ENCODE measurements around the gene CCDC91.

CCDC91 gene, protein sequence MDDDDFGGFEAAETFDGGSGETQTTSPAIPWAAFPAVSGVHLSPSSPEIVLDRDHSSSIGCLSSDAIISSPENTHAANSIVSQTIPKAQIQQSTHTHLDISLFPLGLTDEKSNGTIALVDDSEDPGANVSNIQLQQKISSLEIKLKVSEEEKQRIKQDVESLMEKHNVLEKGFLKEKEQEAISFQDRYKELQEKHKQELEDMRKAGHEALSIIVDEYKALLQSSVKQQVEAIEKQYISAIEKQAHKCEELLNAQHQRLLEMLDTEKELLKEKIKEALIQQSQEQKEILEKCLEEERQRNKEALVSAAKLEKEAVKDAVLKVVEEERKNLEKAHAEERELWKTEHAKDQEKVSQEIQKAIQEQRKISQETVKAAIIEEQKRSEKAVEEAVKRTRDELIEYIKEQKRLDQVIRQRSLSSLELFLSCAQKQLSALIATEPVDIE

GRCh38 chr12:28190321-28191050, at the start of gene CCDC91:
Gene CCDC91 (plus strand): TSS chr12:28190456. CDS start chr12:28257216, 66,760 bp downstream.
- DNase-seq: peak; percentile 33

DNA sequence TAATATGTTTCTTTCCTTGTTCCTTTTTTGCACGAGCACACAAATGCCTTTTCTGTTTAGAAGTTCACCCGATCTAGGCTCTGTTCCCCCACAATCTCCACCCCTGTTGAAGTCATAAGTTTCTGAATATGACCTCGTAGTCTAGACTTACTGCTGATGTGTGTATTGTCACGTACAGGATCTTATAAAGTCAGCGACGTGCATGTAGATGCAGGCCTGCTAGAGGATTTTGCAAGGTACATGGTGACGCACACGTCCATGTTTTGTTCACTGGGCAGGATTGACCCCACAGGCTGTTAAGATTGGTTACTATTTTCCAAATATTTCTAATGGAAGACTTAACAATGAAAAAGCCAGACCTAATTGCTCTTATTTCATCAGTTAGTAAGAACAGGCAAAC, 46.2 kb upstream of the CCDC91 start:
- DNase-seq: no peak

DNA sequence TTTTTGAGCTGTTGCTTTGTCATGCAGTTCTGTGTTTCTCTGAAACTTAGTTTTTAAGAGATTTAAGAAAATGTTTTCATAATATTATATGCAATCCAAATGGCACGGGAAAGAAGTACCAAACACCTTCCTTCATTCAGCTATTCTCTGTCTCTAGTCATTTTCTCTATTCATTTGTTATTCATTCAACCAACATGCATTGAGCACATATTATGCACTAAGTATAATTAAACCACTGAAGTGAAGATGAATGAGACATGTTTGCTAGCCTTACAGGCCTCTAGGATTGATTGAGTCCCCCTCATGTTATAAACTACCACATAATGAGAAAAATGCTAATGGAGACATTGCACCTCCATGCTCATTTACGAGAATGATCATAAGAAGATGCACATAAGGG, 45.7 kb upstream of the CCDC91 start:
- DNase-seq: no peak

GRCh38 chr12:28145216-28145615, 45.0 kb upstream of the CCDC91 start:
- DNase-seq: no peak

- no peak for DNase-seq
Measured at GRCh38 chr12:28149279-28149678, 41.0 kb upstream of the CCDC91 start.

GRCh38 chr12:28156362-28156761, 33.9 kb upstream of the CCDC91 start:
- no peak for DNase-seq

DNA sequence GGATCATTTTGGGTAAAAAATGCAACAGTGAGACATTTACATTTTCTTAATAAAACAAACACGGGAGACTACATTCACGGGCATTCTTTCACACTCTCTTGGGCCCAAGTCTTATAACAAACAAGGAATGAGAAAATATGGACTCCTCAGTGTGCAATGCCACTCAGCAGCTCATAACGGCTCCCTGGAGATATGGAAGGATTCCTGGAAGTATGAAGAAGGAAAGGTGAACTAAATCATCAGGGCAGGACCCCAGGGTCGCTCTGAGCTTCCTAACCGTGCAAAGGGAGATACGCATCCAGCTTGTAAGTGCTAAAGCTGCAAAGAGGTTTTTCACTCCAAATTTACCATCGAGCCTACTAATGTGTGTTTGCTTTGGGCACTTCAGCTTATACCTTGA, 33.5 kb upstream of the CCDC91 start:
- no peak for DNase-seq

DNA sequence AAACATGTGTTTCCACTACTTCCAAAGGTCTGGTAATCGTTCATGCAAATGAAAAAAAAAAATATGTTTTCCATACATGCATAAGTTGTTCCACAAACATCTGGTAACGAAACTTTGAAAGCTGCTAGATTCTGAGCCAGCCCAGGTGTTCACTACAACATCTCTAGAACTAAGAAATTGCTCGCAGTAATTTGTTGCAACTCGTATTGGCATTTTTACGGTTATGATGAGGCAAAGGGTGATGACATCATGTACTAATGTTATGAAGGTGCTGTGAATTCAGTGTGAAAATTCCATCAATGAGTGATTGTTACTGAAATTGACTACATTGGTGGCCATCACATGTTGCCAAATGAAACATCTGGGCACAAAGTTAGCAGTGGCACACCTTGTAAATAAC, 31.9 kb upstream of the CCDC91 start:
- DNase-seq: no peak

DNA sequence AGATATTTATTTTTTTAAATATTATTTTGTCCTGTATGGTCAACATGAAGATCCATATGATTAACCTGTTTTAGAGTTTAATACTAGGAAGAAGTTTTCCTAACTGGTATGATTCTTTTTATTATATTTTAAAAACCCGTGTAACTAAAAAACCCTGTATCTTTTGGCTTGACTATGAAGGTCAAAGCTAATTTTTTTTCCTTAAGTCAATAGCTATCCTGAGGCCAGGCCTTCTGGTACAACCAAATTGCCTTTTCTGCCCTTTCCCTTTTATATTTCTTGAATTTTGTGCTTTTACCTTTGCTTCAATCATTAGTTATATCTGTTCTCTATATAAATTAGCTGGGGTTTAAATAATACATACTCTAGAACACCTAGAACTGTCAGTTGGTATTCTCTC, 30.6 kb upstream of the CCDC91 start:
- DNase-seq: no peak

DNA sequence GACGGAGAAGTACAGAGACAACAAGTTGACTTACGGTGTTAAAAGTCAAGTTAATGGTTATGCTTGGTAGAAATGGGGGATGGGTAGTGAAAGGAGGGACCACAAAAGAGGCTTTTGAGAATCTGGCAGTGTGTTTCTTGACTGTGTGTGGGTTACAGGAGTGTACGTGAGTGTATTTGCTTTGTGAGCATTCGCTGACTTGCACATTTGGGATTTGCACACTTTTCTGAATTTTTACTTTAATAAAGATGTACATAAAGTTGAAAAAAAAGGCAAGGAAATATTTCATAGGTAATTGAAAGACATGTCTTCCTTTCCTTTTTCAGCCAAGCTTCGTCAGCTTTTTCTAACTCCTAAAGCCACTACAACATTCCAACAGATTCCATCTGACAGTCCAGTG, 28.6 kb upstream of the CCDC91 start:
- DNase-seq: no peak

DNA sequence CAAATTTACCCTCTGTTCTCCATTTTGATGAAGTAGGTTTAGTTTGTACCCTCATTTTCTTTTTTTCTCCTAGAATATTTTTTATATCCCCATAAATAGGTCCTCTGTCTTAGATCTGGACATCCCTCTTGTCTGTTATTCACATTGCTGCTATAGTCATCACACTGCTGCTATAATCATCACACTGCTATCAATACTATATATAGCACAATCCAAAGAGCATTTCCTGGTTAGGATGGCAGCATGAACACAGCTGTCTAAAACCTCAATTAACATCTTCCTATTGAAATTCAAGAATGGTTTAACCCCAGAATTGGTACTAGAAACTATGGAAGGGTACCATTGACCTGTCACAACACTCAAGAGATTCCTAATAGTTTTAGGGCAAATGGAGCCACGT, 27.6 kb upstream of the CCDC91 start:
- DNase-seq: no peak

GRCh38 chr12:28164644-28165275, 25.5 kb upstream of the CCDC91 start:
- DNase-seq: no peak

- no peak for DNase-seq
Measured at GRCh38 chr12:28167981-28168485, 22.2 kb upstream of the CCDC91 start.

DNA sequence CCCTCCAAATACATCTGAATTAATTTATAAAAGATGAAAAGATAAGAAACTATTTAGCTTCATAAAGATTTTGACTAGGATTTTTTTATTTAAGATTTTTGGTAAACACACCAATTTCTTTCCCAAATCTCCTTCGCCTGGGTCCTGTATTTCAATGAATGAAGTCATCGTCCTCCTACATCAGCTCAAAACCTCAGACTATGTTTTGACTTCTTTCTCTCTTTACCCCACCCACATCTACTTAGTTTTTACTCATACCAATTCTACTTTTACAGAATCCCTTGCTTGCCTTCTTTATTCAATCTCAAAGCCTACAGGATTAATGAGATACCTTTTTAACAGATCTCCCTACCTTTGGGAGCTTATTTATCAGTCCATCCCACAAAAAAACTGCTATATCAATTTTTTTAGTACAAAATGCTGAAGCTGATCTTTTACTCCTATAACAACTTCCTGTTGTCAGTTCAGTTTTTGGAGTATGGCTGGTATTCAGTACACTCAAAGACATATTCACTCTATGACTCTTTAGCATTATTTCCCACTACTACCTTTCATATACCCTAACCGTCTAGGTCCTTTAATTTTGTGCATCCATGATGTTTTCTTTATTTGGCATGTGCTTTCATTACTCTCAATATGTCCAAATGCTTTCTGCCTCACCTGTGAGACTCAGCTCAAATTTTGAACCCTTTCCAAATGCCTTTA, 18.7 kb upstream of the CCDC91 start:
- no peak for DNase-seq

DNA sequence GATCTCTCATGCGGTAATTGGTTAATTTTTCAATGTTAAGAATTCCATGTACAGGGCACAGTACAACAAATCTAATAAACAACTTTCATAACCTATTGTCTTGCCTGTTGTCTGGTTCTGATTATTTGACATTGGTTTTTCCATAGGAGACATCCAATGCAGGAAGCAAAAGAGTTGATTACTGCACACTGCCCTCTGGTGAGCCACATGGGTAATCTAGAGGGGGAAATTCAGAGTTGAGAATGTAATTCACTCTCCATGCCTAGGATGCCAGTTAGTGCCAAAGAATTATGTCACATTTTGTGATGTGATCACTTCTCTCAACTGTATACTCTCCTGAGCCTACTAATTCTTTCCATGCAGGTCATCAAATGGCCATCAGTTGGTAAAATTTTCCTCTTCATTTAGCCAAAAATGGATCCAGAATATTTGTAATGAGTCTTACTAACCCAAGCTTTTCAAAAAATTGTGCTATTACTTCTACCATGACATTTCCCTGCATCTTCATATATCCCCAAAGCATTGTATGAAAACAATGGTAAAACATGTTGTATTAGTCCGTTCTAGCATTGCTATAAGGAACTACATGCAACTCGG, 17.7 kb upstream of the CCDC91 start:
- DNase-seq: no peak

GRCh38 chr12:28173440-28173839, 16.8 kb upstream of the CCDC91 start:
- DNase-seq: no peak

GRCh38 chr12:28175098-28175589, 15.1 kb upstream of the CCDC91 start:
- DNase-seq: no peak

DNA sequence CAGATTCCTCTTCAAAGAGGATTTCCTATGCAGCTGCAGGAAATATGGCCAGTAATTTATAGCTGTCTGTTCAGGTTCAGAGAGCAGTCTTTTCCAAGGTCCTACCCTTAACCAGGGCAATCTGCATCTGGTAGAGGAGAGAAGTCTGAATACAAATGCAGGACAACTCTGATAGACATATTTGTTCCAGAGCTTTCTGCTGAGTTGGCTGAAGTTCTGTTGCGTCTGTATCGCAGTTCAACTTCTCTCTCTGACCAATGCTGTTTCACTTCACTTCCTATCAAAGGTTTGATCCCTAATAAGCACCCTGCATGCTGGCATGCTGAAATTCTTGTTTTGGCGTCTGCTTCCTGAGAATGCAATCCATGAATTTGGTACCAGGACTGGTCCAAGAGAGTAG, 14.0 kb upstream of the CCDC91 start:
- no peak for DNase-seq

- no peak for DNase-seq
Measured at GRCh38 chr12:28177461-28177860, 12.8 kb upstream of the CCDC91 start.

GRCh38 chr12:28177905-28178304, 12.4 kb upstream of the CCDC91 start:
- DNase-seq: no peak

- DNase-seq: no peak
Measured at GRCh38 chr12:28178775-28179174, 11.5 kb upstream of the CCDC91 start.

DNA sequence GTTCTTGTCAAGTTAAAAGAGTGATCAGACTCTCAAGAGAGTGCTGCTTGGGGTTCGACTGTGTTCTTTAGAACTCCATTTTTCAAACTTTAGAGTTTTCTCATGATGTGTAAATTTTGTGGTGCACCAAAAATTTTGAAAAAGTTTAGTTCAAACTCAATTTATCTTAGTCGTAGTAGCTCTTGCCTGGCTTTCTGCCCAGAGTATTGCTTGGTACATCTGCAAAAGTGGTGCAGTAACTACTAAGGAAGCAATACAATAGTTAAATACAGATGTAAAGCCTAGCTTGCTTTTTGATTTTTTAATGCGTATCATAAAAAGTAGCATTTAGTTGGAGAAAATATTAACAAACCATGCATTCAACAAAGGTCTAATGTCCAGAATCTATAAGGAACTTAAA, 9.5 kb upstream of the CCDC91 start:
- no peak for DNase-seq
